Ishikawa (cell line): ENCODE measurements around the gene RPTOR.

ENCODE experiments used
- CEBPB ChIP-seq: IDR thresholded peaks from 2 replicates; pipeline ENCODE4 v1.6.1; 2012
- FOXM1 ChIP-seq: IDR thresholded peaks from 2 replicates; pipeline ENCODE4 v1.6.1; 2012; ENCODE audit warnings: low read depth, borderline replicate concordance
- MAX ChIP-seq: IDR thresholded peaks from 2 replicates; pipeline ENCODE4 v1.6.1; 2012
- TAF1 ChIP-seq: IDR thresholded peaks from 2 replicates; pipeline ENCODE4 v1.6.1; 2012; ENCODE audit warnings: low read depth, mild to moderate bottlenecking

GRCh38 chr17:80777274-80777673 is 232.6 kb downstream of the RPTOR start:
- TF ChIP-seq TAF1: no peak
- TF ChIP-seq MAX: no peak
- TF ChIP-seq FOXM1: no peak
- TF ChIP-seq CEBPB: no peak
